H9 (cell line): ENCODE results near the gene SNX5. TPM values are rescaled to one million over a fixed set of nuclear protein-coding genes. Genes with fewer than 3 reads are reported as not detected.

Experiments
- DNase-seq: peaks from one replicate; pipeline ENCODE4 v3.0.0-alpha.2; 2017
- H2AFZ ChIP-seq: one replicate; pipeline ENCODE4 v1.6.1; 2013; ENCODE audit warnings: mild to moderate bottlenecking, low read length, control low read depth, moderate library complexity
- H2AK5ac ChIP-seq: 2 replicates; pipeline ENCODE4 v1.6.1; 2013; ENCODE audit warnings: low read length, control low read depth, mixed read lengths; ENCODE audit not compliant: insufficient read length
- H2BK120ac ChIP-seq: one replicate; pipeline ENCODE4 v1.6.1; 2013; ENCODE audit warnings: low read depth, mild to moderate bottlenecking, low read length, control low read depth, inconsistent platforms; ENCODE audit not compliant: poor library complexity, severe bottlenecking
- H2BK12ac ChIP-seq: 2 replicates; pipeline ENCODE4 v1.6.1; 2013; ENCODE audit warnings: low read length, control low read depth, mixed read lengths, low read depth; ENCODE audit not compliant: insufficient read length
- H2BK15ac ChIP-seq: 2 replicates; pipeline ENCODE4 v1.6.1; 2013; ENCODE audit warnings: low read depth, low read length, control low read depth
- H2BK20ac ChIP-seq: one replicate; pipeline ENCODE4 v1.6.1; 2013; ENCODE audit warnings: low read depth, mild to moderate bottlenecking, low read length, control low read depth, inconsistent platforms; ENCODE audit not compliant: poor library complexity, severe bottlenecking
- H2BK5ac ChIP-seq: 2 replicates; pipeline ENCODE4 v1.6.1; 2013; ENCODE audit warnings: low read length, control low read depth, mixed read lengths; ENCODE audit not compliant: insufficient read length
- H3K14ac ChIP-seq: 2 replicates; pipeline ENCODE4 v1.6.1; 2013; ENCODE audit warnings: low read length, control low read depth; ENCODE audit not compliant: insufficient read depth
- H3K18ac ChIP-seq: 2 replicates; pipeline ENCODE4 v1.6.1; 2013; ENCODE audit warnings: low read depth, mild to moderate bottlenecking, mixed read lengths, low read length, control low read depth; ENCODE audit not compliant: insufficient read length
- H3K23ac ChIP-seq: 2 replicates; pipeline ENCODE4 v1.6.1; 2013; ENCODE audit warnings: low read length, control low read depth, mixed read lengths, low read depth; ENCODE audit not compliant: insufficient read length
- H3K23me2 ChIP-seq: 2 replicates; pipeline ENCODE4 v1.6.1; 2013; ENCODE audit warnings: low read depth, mild to moderate bottlenecking, mixed read lengths, low read length, control low read depth; ENCODE audit not compliant: insufficient read length, poor library complexity, severe bottlenecking
- H3K27ac ChIP-seq: 2 replicates; pipeline ENCODE4 v1.5.1; 2013; ENCODE audit warnings: low read length, control low read depth, mixed read lengths, low read depth; ENCODE audit not compliant: insufficient read length
- H3K27me3 ChIP-seq: 2 replicates; pipeline ENCODE4 v1.6.1; 2013; ENCODE audit warnings: low read length, control low read depth, inconsistent platforms; ENCODE audit not compliant: insufficient read depth
- H3K4ac ChIP-seq: 2 replicates; pipeline ENCODE4 v1.6.1; 2013; ENCODE audit warnings: low read depth, mild to moderate bottlenecking, control low read depth, inconsistent platforms, low read length, moderate library complexity
- H3K4me1 ChIP-seq: 2 replicates; pipeline ENCODE4 v1.6.1; 2013; ENCODE audit warnings: low read length, control low read depth, inconsistent platforms; ENCODE audit not compliant: insufficient read depth
- H3K4me2 ChIP-seq: 2 replicates; pipeline ENCODE4 v1.6.1; 2013; ENCODE audit warnings: low read length, control low read depth, mixed read lengths; ENCODE audit not compliant: insufficient read length, insufficient read depth
- H3K56ac ChIP-seq: 2 replicates; pipeline ENCODE4 v1.6.1; 2013; ENCODE audit warnings: low read depth, mild to moderate bottlenecking, mixed read lengths, low read length, control low read depth; ENCODE audit not compliant: insufficient read length
- H3K79me1 ChIP-seq: 2 replicates; pipeline ENCODE4 v1.6.1; 2013; ENCODE audit warnings: low read depth, mild to moderate bottlenecking, moderate library complexity, low read length, control low read depth, inconsistent platforms; ENCODE audit not compliant: insufficient read depth, poor library complexity, severe bottlenecking
- H3K79me2 ChIP-seq: 2 replicates; pipeline ENCODE4 v1.6.1; 2013; ENCODE audit warnings: low read length, control low read depth, inconsistent platforms; ENCODE audit not compliant: insufficient read depth
- H3K9ac ChIP-seq: 2 replicates; pipeline ENCODE4 v1.6.1; 2013; ENCODE audit warnings: low read length, control low read depth, mixed read lengths; ENCODE audit not compliant: insufficient read length; ENCODE audit errors: extremely low read depth
- H3K9me3 ChIP-seq: one replicate; pipeline ENCODE4 v1.6.1; 2013; ENCODE audit warnings: low read depth, low read length, inconsistent platforms; ENCODE audit not compliant: control insufficient read depth
- H3T11ph ChIP-seq: one replicate; pipeline ENCODE4 v1.6.1; 2013; ENCODE audit warnings: mild to moderate bottlenecking, low read length, control low read depth, inconsistent platforms
- H4K20me1 ChIP-seq: one replicate; pipeline ENCODE4 v1.6.1; 2013; ENCODE audit not compliant: control insufficient read depth, insufficient read length, insufficient read depth
- H4K5ac ChIP-seq: 2 replicates; pipeline ENCODE4 v1.6.1; 2013; ENCODE audit warnings: low read depth, mild to moderate bottlenecking, mixed read lengths, low read length, control low read depth; ENCODE audit not compliant: insufficient read length
- H4K8ac ChIP-seq: replicated peaks from 2 replicates; pipeline ENCODE4 v1.6.1; 2013; ENCODE audit warnings: low read length, control low read depth, mixed read lengths, low read depth; ENCODE audit not compliant: insufficient read length
- H4K91ac ChIP-seq: 2 replicates; pipeline ENCODE4 v1.6.1; 2013; ENCODE audit warnings: low read depth, mild to moderate bottlenecking, moderate library complexity, mixed read lengths, low read length, control low read depth; ENCODE audit not compliant: insufficient read length
- H3K27ac Mint-ChIP-seq, 3 experiments: 2 replicates in 2 of 3; 3 replicates in 1 of 3; pipeline ENCODE4 v1.8.0; 2020 to 2021; ENCODE audit warnings: mixed read lengths in 3 of 3, mild to moderate bottlenecking in 1 of 3, moderate library complexity in 1 of 3
- H3K27me3 Mint-ChIP-seq: 2 replicates; pipeline ENCODE4 v1.8.0; 2021; ENCODE audit warnings: low read depth, mild to moderate bottlenecking, moderate library complexity, mixed read lengths
- H3K36me3 Mint-ChIP-seq, 3 experiments: 2 replicates in 2 of 3; 3 replicates in 1 of 3; pipeline ENCODE4 v1.8.0; 2020 to 2021; ENCODE audit warnings: low read depth in 3 of 3, mixed read lengths in 3 of 3; ENCODE audit not compliant: insufficient read depth in 1 of 3
- H3K4me1 Mint-ChIP-seq, 2 experiments: 2 replicates each; pipeline ENCODE4 v1.8.0; 2020; ENCODE audit warnings: mixed read lengths in 2 of 2
- H3K4me3 Mint-ChIP-seq, 2 experiments: 2 replicates in 1 of 2; 3 replicates in 1 of 2; pipeline ENCODE4 v1.8.0; 2020 to 2021; ENCODE audit warnings: mild to moderate bottlenecking in 2 of 2, mixed read lengths in 2 of 2, moderate library complexity in 1 of 2
- H3K9me3 Mint-ChIP-seq, 2 experiments: 2 replicates in 1 of 2; 3 replicates in 1 of 2; pipeline ENCODE4 v1.8.0; 2020; ENCODE audit warnings: mild to moderate bottlenecking in 2 of 2, mixed read lengths in 2 of 2, moderate library complexity in 1 of 2
- CTCF ChIP-seq: fragments of 200-600 bp; sonication (generic); conservative IDR thresholded peaks from 3 replicates; pipeline ENCODE4 v1.8.0; 2021; ENCODE audit warnings: antibody characterized with exemption, mild to moderate bottlenecking
- WGBS: extraction: QIAGEN DNeasy Blood & Tissue Kit; methylation state at CpG from one replicate; pipeline ENCODE4 v1.1.7; 2013; ENCODE audit warnings: missing lambda C conversion rate, low lambda C conversion rate, mixed read lengths; ENCODE audit not compliant: insufficient read length; ENCODE audit errors: extremely low coverage; 5-methylcytosine and 5-hydroxymethylcytosine counted together
- total RNA-seq: library from RNA; stranded (reverse); gene quantifications from 2 replicates; pipeline ENCODE4 v1.2.1, GENCODE V29; 2021

The SNX5 gene
- total RNA-seq, 1 experiment from 2014 or later, result 194 TPM

- peaks cover 41 to 57% of the 10 kb centered on the region in 2 experiments for H3K4me1 Mint-ChIP-seq
- no peak for DNase-seq
- peak overlapping the region; percentile 97 for H3K9ac ChIP-seq
Measured at GRCh38 chr20:17971300-17972013, 2.9 kb upstream of the SNX5 start.

More at GRCh38 chr20:17971300-17972013, 2.9 kb upstream of the SNX5 start:
- Histone ChIP-seq H2BK5ac (no peak overlapping the region), H3K4ac (no peak overlapping the region), H2BK20ac (no peak overlapping the region), H4K91ac (no peak overlapping the region), H3K4me1 (peaks cover 4% of the 10 kb centered on the region; the same call in 1 of the 2 replicates), H3K56ac (no peak overlapping the region), H3K4me2 (peak overlapping the region; percentile 87), H2BK12ac (no peak overlapping the region), H3K23me2 (peaks cover 23% of the 10 kb centered on the region), H3K14ac (no peak overlapping the region), H3K9me3 (no peaks in the 10 kb centered on the region), H2AFZ (no peak overlapping the region), H3K18ac (no peak overlapping the region), H3K79me2 (peaks cover 61% of the 10 kb centered on the region), H4K5ac (no peak overlapping the region), H2BK120ac (no peak overlapping the region), H2BK15ac (no peak overlapping the region), H2AK5ac (no peak overlapping the region), H3K27ac (no peak overlapping the region), H3K79me1 (peaks cover 5% of the 10 kb centered on the region), H3K27me3 (no peaks in the 10 kb centered on the region), H4K20me1 (no peaks in the 10 kb centered on the region), H3T11ph (no peak overlapping the region), H3K23ac (no peak overlapping the region), H4K8ac (no peak overlapping the region)
- Mint-ChIP-seq H3K27ac (peak overlapping the region; percentile 62 to 91 (median 67); a peak in 6 of 7 replicates), H3K4me3 (peak overlapping the region; percentile 84 to 89), H3K36me3 (peaks cover 44 to 61% (median 60%) of the 10 kb centered on the region in 3 experiments), H3K9me3 (peaks cover 0 to 5% of the 10 kb centered on the region in 2 experiments; a peak in 1 of 5 replicates), H3K27me3 (0 out of 2 replicates have a peak, but pooled peaks cover 1% of the 10 kb centered on the region)
- WGBS, result no CpG with 5 or more reads among the region's 7 CpGs
- TF ChIP-seq CTCF, result no peak
